H1 (cell line): ENCODE results near the gene TOP1. TPM values are rescaled to one million over a fixed set of nuclear protein-coding genes. Genes with fewer than 3 reads are reported as not detected.
"Not testable (repeated sequence)": the region's sequence is repeated elsewhere in the genome, so short reads cannot be mapped to it uniquely, and the experiment has no call there.

Source experiments
- CTCF ChIA-PET: fragments of 300-600 bp; sonication (Branson Sonifier 250); formaldehyde crosslinking; loops from one replicate; lab custom pipeline; 2021; ENCODE audit not compliant: partially characterized antibody; lab: Charles Lee
- POLR2A ChIA-PET: fragments of 300-600 bp; sonication (Branson Sonifier 250); formaldehyde crosslinking; loops from one replicate; lab custom pipeline; 2021; ENCODE audit warnings: inconsistent platforms; ENCODE audit not compliant: partially characterized antibody; lab: Charles Lee
- DNase-seq, 2 experiments: peaks; one replicate each; pipeline versions ENCODE4 v3.0.0 to v3.0.0-alpha.2; 2010 to 2022; ENCODE audit warnings: low spot score in 2 of 2, low read depth in 1 of 2, mixed read lengths in 1 of 2
- FAIRE-seq: peaks from 2 replicates; lab custom pipeline; 2011; peaks lifted over from hg19 to GRCh38; lab: Jason Lieb, UNC
- H2AFZ ChIP-seq: 2 replicates; pipeline ENCODE4 v1.8.1; 2012; ENCODE audit warnings: low read length, inconsistent platforms
- H2AK5ac ChIP-seq: 2 replicates; pipeline ENCODE4 v1.6.1; 2013; ENCODE audit warnings: low read depth, low read length
- H2BK120ac ChIP-seq: replicated peaks from 2 replicates; pipeline ENCODE3; 2013; ENCODE audit warnings: low read depth, low read length, inconsistent platforms
- H2BK12ac ChIP-seq: 2 replicates; pipeline ENCODE4 v1.6.1; 2013; ENCODE audit warnings: low read depth, low read length
- H2BK15ac ChIP-seq: 2 replicates; pipeline ENCODE4 v1.6.1; 2013; ENCODE audit warnings: low read length
- H2BK20ac ChIP-seq: 2 replicates; pipeline ENCODE4 v1.6.1; 2013; ENCODE audit warnings: low read length
- H2BK5ac ChIP-seq: 2 replicates; pipeline ENCODE4 v1.6.1; 2013; ENCODE audit warnings: low read depth, low read length
- H3K14ac ChIP-seq: 2 replicates; pipeline ENCODE4 v1.6.1; 2013; ENCODE audit warnings: inconsistent platforms; ENCODE audit not compliant: insufficient read length
- H3K18ac ChIP-seq: 2 replicates; pipeline ENCODE4 v1.6.1; 2013; ENCODE audit warnings: low read length; ENCODE audit errors: extremely low read depth
- H3K23ac ChIP-seq: 2 replicates; pipeline ENCODE4 v1.6.1; 2013; ENCODE audit warnings: inconsistent platforms; ENCODE audit not compliant: insufficient read length
- H3K23me2 ChIP-seq: 2 replicates; pipeline ENCODE4 v1.6.1; 2013; ENCODE audit warnings: low read depth, low read length
- H3K27ac ChIP-seq: 2 replicates; pipeline ENCODE4 v1.6.1; 2011; ENCODE audit warnings: low read depth, low read length, inconsistent platforms
- H3K27me3 ChIP-seq, 4 experiments: replicated peaks in 1 of 4; 1 replicate in 1 of 4; 2 replicates in 3 of 4; pipeline versions ENCODE4 v1.6.1 to v1.8.1; 2011 to 2013; ENCODE audit warnings: low read length in 3 of 4, mild to moderate bottlenecking in 3 of 4, inconsistent platforms in 2 of 4, mixed read lengths in 2 of 4, moderate library complexity in 1 of 4; ENCODE audit not compliant: control insufficient read depth in 3 of 4, insufficient read depth in 3 of 4; ENCODE audit errors: extremely low read depth in 1 of 4
- H3K36me3 ChIP-seq, 4 experiments: 2 replicates each; pipeline versions ENCODE4 v1.6.1 to v1.8.1; 2011 to 2013; ENCODE audit warnings: mild to moderate bottlenecking in 4 of 4, low read length in 3 of 4, moderate library complexity in 2 of 4, control low read depth in 1 of 4, inconsistent platforms in 1 of 4; ENCODE audit not compliant: insufficient read depth in 4 of 4, control insufficient read depth in 2 of 4
- H3K4ac ChIP-seq: replicated peaks from 2 replicates; pipeline ENCODE3; 2013; ENCODE audit warnings: low read length, low read depth, mixed read lengths, inconsistent platforms; ENCODE audit not compliant: insufficient read length
- H3K4me1 ChIP-seq, 4 experiments: replicated peaks in 1 of 4; 1 replicate in 1 of 4; 2 replicates in 3 of 4; pipeline versions ENCODE4 v1.6.1 to v1.8.1; 2011 to 2013; ENCODE audit warnings: low read length in 3 of 4, inconsistent platforms in 2 of 4, mixed read lengths in 1 of 4; ENCODE audit not compliant: insufficient read depth in 4 of 4, control insufficient read depth in 3 of 4
- H3K4me2 ChIP-seq, 2 experiments: 2 replicates each; pipeline versions ENCODE4 v1.6.1 to v1.8.1; 2011 to 2013; ENCODE audit warnings: low read depth in 2 of 2, low read length in 2 of 2, control low read depth in 1 of 2, inconsistent platforms in 1 of 2, mild to moderate bottlenecking in 1 of 2; ENCODE audit not compliant: insufficient read depth in 1 of 2
- H3K4me3 ChIP-seq, 4 experiments: fragments of 200-600, 300-600 bp in 1 of 4; sonication (generic), shearing (Covaris generic), sonication (Bioruptor Twin) in 1 of 4; 2 replicates each; pipeline versions ENCODE4 v1.5.1 to v1.8.1; 2011 to 2016; ENCODE audit warnings: low read length in 4 of 4, low read depth in 3 of 4, control low read depth in 2 of 4, inconsistent platforms in 2 of 4, mild to moderate bottlenecking in 2 of 4, mixed read lengths in 1 of 4, moderate library complexity in 1 of 4; ENCODE audit not compliant: insufficient read depth in 2 of 4; ENCODE audit errors: extremely low read depth in 1 of 4
- H3K56ac ChIP-seq: replicated peaks from 2 replicates; pipeline ENCODE3; 2013; ENCODE audit warnings: low read depth, mild to moderate bottlenecking, mixed read lengths, low read length, inconsistent platforms; ENCODE audit not compliant: insufficient read length
- H3K79me1 ChIP-seq: 2 replicates; pipeline ENCODE4 v1.6.1; 2013; ENCODE audit warnings: low read depth, low read length, control low read depth
- H3K79me2 ChIP-seq, 2 experiments: 2 replicates each; pipeline versions ENCODE4 v1.6.1 to v1.8.1; 2012 to 2013; ENCODE audit warnings: low read length in 2 of 2, mild to moderate bottlenecking in 2 of 2, inconsistent platforms in 1 of 2; ENCODE audit not compliant: insufficient read depth in 2 of 2, control insufficient read depth in 1 of 2
- H3K9ac ChIP-seq, 4 experiments: replicated peaks in 1 of 4; 1 replicate in 1 of 4; 2 replicates in 3 of 4; pipeline versions ENCODE4 v1.6.1 to v1.8.1; 2011 to 2013; ENCODE audit warnings: low read depth in 3 of 4, low read length in 3 of 4, control low read depth in 2 of 4, mild to moderate bottlenecking in 2 of 4, moderate library complexity in 2 of 4, inconsistent platforms in 1 of 4; ENCODE audit errors: extremely low read depth in 1 of 4
- H3K9me3 ChIP-seq, 2 experiments: 2 replicates each; pipeline versions ENCODE4 v1.6.1 to v1.8.1; 2012 to 2013; ENCODE audit warnings: mild to moderate bottlenecking in 2 of 2, moderate library complexity in 2 of 2, control low read depth in 1 of 2, inconsistent platforms in 1 of 2, low read depth in 1 of 2, low read length in 1 of 2, mixed read lengths in 1 of 2; ENCODE audit not compliant: insufficient read depth in 2 of 2
- H4K20me1 ChIP-seq, 2 experiments: replicated peaks in 1 of 2; 2 replicates each; pipeline versions ENCODE3 to v1.8.1; 2011 to 2013; ENCODE audit warnings: inconsistent platforms in 2 of 2, low read length in 2 of 2, mild to moderate bottlenecking in 1 of 2; ENCODE audit not compliant: insufficient read depth in 2 of 2, control insufficient read depth in 1 of 2
- H4K5ac ChIP-seq: 2 replicates; pipeline ENCODE4 v1.6.1; 2013; ENCODE audit warnings: low read length, low read depth, mixed read lengths, inconsistent platforms; ENCODE audit not compliant: insufficient read length
- H4K8ac ChIP-seq: 2 replicates; pipeline ENCODE4 v1.8.0; 2013; ENCODE audit warnings: mild to moderate bottlenecking, moderate library complexity, low read length, inconsistent platforms; ENCODE audit not compliant: insufficient read depth; ENCODE audit errors: extremely low read depth
- H4K91ac ChIP-seq: replicated peaks from 2 replicates; pipeline ENCODE3; 2013; ENCODE audit warnings: low read length, mixed read lengths, inconsistent platforms; ENCODE audit not compliant: insufficient read length
- CEBPB ChIP-seq: IDR thresholded peaks from 2 replicates; pipeline ENCODE4 v1.6.1; 2012; ENCODE audit warnings: low read depth, low read length
- GABPA ChIP-seq: IDR thresholded peaks from 2 replicates; pipeline ENCODE4 v1.6.1; 2011; ENCODE audit warnings: mild to moderate bottlenecking, low read length, moderate library complexity, borderline replicate concordance; ENCODE audit not compliant: insufficient read depth
- JUN ChIP-seq: IDR thresholded peaks from 2 replicates; pipeline ENCODE4 v1.6.1; 2011; ENCODE audit warnings: low read depth, mild to moderate bottlenecking, improper control_type of control experiment, low read length
- KDM5A ChIP-seq: fragments of 200-600 bp; IDR thresholded peaks from 2 replicates; pipeline ENCODE4 v1.7.1; 2012; ENCODE audit warnings: mild to moderate bottlenecking, low read length, inconsistent platforms, mixed read lengths
- NANOG ChIP-seq: IDR thresholded peaks from 2 replicates; pipeline ENCODE4 v1.6.1; 2011; ENCODE audit warnings: low read length, low read depth, mild to moderate bottlenecking, inconsistent platforms; ENCODE audit not compliant: insufficient read depth, poor library complexity, severe bottlenecking
- SIN3A ChIP-seq, 2 experiments: IDR thresholded peaks in 1 of 2; conservative IDR thresholded peaks in 1 of 2; 2 replicates each; pipeline ENCODE4 v1.6.1; 2011 to 2012; ENCODE audit warnings: low read length in 2 of 2, improper control_type of control experiment in 1 of 2, low read depth in 1 of 2, mild to moderate bottlenecking in 1 of 2
- SIRT6 ChIP-seq: IDR thresholded peaks from one replicate; pipeline ENCODE4 v1.7.1; 2012; ENCODE audit warnings: low read length, inconsistent platforms
- TEAD4 ChIP-seq: IDR thresholded peaks from 2 replicates; pipeline ENCODE4 v1.6.1; 2012; ENCODE audit warnings: low read depth, low read length, inconsistent platforms, mixed read lengths
- WGBS, 2 experiments: shearing (Covaris generic) in 1 of 2; methylation state at CpG; one replicate each; pipeline versions ENCODE4 v1.1.6 to v1.1.7; 2013 to 2015; ENCODE audit warnings: low lambda C conversion rate in 2 of 2, mixed read lengths in 2 of 2, inconsistent platforms in 1 of 2, low coverage in 1 of 2, missing lambda C conversion rate in 1 of 2; ENCODE audit not compliant: insufficient replicate concordance in 2 of 2, insufficient coverage in 1 of 2, insufficient read length in 1 of 2; ENCODE audit errors: extremely low coverage in 1 of 2, missing lambda C conversion rate in 1 of 2; 5-methylcytosine and 5-hydroxymethylcytosine counted together
- polyA plus RNA-seq, 7 experiments: library from polyadenylated mRNA; depleted of rRNA in 3 of 7; stranded (reverse) in 5 of 7; unstranded in 2 of 7; fragments of >200 nt in 5 of 7; fragments of 200-250 nt in 2 of 7; gene quantifications; 1 replicate in 5 of 7; 2 replicates in 1 of 7; 4 replicates in 1 of 7; pipeline versions ENCODE4 v1.2.1 to v1.2.3, GENCODE V29; 2011 to 2013; ENCODE audit warnings: missing spikeins in 2 of 7, mixed read lengths in 2 of 7
- total RNA-seq: library from RNA; stranded (reverse); fragmentation: NEBNext Ultra II Directional; extraction: Animal tissue kit (Norgen Biotek cat#: 25700); gene quantifications from 2 replicates; pipeline ENCODE4 v1.2.1, GENCODE V29; 2021

Gene TOP1
- total and polyA plus RNA-seq, 2 of the 8 experiments (the other 6 are each of a cell fraction or from before 2014, with no cell fraction given), result 7.4 to 108 TPM

DNA sequence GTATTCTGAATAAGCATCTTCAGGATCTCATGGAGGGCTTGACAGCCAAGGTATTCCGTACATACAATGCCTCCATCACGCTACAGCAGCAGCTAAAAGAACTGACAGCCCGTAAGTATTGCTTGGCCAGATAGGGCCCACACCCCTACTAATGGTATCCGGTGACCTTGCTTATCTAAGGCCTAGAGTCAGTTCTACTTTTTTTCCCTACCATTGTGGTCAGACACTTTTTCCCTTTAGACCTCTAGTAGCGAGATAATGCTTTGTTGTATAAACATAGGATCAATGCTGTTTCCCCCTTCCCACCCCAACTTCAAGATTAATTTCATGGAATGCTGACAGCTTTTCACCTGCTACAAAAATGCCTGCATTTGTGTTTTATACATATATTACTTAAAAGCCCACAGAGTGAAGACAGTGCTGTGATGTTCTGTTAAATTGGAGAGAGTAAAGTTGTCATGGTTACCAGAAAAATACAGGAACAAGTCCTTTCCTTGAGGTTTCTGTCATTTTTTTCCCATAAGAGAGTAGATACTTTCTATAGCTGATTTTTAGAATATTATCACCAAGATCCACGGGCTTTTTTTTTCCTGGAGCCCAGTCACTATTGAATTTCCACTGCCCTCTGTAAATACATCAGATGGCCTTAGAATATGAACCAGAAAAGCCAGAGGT lies 87.8 kb downstream of the TOP1 start (continued):
- TF ChIP-seq SIN3A (conservative IDR thresholded peaks at IDR 0.05 in 1 of 2, IDR thresholded peaks at IDR 0.05 in 1 of 2; ENCODE audit: low read depth in 1 of 2, low read length in 2 of 2), result no peak
- no peak for TF ChIP-seq KDM5A
- TF ChIP-seq NANOG, result no peak
- no peak for TF ChIP-seq TEAD4
- TF ChIP-seq JUN, result no peak
- TF ChIP-seq GABPA, result no peak
- TF ChIP-seq SIRT6, result no peak
- TF ChIP-seq CEBPB, result no peak

DNA sequence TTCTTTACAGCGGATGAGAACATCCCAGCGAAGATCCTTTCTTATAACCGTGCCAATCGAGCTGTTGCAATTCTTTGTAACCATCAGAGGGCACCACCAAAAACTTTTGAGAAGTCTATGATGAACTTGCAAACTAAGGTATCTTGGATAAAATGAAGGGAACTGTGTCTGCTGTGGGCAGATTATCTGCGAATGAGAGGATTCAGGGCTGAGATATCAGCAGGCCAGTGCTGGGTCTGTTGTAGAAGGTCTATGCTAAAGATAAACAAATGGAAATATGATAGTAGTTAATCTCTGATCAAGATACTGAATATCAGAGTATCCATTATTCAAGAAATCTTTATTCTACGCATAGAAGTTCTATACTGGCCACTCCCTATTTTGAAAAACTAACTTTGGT lies 89.5 kb downstream of the TOP1 start:
- H4K20me1 ChIP-seq, FAIRE-seq, H3K79me1 ChIP-seq, H3K14ac ChIP-seq, H3K27me3 ChIP-seq, H2BK5ac ChIP-seq, H2AK5ac ChIP-seq, H3K4ac ChIP-seq, H3K79me2 ChIP-seq, H3K23me2 ChIP-seq, H4K8ac ChIP-seq, H3K27ac ChIP-seq, H2AFZ ChIP-seq, H3K9ac ChIP-seq, H2BK120ac ChIP-seq, H3K18ac ChIP-seq, H3K56ac ChIP-seq, POLR2A ChIA-PET, H4K91ac ChIP-seq, H2BK12ac ChIP-seq, H3K4me3 ChIP-seq, H3K4me2 ChIP-seq, H2BK15ac ChIP-seq, H2BK20ac ChIP-seq, H3K23ac ChIP-seq, H4K5ac ChIP-seq, DNase-seq, H3K4me1 ChIP-seq, H3K9me3 ChIP-seq: not testable (repeated sequence)
- WGBS, 2 experiments, result 91% methylated on average over 6 of the region's 6 CpGs; no CpG with 5 or more reads in 1 of the 2 experiments
- CTCF ChIA-PET, result interaction anchor here (0.8 to 1.8 kb wide), 6 partner anchors 13 to 64 kb away, joined by 3 to 10 read pairs (median 4); no protein-coding TSS in a partner anchor
- peaks cover 38 to 98% (median 76%) of the 10 kb centered on the region in 4 experiments for H3K36me3 ChIP-seq
